Measurements from ENCODE around the gene POLN. TPM values are rescaled to one million over a fixed set of nuclear protein-coding genes. Genes with fewer than 3 reads are reported as not detected.

The POLN gene
- polyA plus RNA-seq, 4 donors: 1.4 to 5.4 (median 3.6) TPM

DNA sequence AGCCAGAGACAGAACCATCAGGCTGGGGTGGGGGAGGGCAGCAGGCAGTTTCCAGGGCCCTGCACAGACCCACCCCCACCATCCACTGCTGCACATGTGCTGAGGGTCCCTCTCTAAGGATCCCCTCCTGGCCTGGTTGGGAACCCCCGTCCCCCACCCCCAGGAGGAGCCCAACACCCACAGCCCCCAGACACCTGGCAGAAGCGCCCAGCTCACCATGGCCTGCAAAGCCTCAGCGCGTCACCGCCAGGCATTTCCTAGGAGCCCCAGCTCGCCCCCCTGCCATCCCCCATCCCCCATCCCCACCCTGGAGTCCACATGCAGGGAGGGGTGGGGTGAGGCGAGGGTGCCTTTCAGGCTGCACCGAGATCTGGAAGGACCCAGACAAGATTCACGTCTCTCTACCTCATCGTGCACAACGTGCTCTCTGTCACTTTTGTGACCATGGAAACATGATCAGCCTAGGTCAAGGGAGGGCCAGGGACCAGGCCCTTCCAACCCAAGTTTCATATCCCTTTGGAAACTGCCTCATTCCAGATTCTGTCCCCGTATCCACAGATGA, 10.7 kb upstream of the POLN start:
- DNase-seq (ENCODE audit: low read depth in 4 of 4, low spot score in 2 of 4): no peak

DNA sequence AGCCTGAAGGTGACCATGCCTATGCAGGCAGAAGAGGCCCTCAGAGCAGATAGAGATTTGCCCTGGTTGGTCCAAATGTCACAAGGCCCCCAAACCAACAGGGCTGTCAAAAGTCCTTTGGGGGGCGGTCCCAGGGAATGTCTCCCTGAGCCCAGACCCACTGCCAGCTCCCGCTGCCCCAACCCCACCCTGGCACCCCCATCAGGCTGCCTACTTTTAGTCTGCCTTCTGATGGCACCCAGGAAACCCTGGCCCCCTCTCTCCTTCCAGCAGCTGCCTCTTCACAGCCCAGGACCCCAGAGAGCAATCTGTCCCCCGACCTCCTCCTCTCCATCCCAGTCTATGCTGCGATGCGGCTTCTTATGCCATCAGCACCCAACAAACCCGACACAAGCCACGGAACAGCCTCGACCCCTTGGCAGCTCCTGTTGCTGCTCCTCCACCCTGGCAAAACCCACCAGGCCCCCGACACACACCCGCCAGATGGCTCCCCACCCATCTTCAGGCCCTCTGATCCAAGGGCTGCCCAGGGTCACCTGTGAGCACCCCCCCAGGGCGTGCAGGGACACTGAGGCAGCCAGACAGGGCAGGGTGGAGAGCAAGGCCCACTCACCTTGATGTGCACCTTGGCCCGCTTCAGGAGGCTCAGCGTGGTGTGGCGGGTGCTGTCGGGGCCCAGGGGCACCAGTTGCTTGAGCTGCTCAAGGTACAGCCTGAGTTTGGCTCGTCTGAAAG, 10.0 kb upstream of the POLN start:
- no peak for DNase-seq (ENCODE audit: low read depth in 4 of 4, low spot score in 2 of 4)

DNA sequence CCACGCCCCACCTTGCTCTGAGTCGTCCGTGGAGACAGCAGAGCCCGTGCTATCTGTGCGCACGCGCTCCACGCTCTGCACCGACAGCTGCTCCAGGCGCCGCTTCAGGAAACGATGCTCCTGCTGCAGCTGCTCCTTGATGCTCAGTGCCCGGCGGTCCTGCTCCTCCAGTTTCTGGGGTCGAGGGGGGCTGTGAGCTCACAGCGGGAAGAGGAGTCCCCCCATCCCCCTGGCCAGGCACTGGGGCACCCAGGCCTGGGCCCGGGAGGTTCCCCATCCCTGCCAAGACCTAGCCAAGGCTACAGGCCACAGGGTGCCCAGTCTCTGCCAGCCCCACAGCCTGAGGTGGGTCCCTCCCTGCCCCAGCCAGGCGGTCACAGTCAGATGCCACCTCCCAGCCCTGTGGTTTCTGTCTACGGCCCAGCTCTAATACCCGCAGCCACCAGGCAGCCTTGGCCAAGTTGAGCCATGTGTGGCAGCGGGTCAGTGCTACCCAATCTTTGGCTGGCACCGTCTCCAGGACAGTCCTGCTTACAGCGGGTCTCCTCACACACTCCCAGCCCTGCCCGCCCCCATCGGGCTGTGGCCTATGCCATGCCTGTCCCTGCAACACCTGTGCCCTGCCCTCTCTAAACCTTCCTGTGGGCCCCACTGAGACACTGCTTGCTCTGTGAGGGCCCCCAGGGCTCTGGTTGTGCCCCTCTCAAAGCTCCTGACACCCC, 9.3 kb upstream of the POLN start:
- no peak for DNase-seq (ENCODE audit: low read depth in 4 of 4, low spot score in 2 of 4)

DNA sequence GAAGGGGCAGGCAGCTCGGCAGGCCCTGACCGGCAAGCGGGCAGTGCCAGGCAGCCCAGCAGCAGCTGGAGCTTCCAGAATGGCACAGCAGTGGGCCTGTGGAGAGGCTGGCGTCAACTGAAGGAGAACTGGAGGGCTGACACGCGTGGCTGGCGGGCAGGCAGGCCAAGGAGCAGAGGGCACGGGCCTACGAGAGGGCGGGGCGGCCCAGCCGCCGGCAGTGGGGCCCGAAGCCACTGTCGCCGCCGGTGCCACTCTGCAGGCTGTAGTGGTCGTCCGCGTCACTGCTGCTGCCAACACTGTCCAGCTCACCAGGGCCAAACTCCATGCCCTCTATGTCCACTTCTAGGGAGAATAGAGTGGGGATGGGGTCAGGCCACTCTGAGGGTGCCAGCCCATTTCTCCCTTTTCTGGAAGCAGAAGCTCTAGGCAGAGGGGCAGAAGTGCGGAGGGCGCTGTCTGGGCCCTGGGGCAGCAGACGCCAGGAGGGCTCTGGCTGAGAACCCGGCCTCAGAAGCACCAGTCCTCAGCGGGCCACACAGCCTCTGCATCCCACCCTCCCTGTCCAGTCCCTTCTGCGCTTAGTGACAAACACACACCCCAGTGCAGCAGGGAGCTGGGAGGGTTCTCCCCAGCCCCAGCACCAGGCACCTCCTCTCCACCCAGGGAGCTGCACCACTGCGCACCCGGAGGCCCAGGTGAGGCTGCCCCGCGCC, 8.6 kb upstream of the POLN start:
- DNase-seq (ENCODE audit: low read depth in 4 of 4, low spot score in 2 of 4): no peak

DNA sequence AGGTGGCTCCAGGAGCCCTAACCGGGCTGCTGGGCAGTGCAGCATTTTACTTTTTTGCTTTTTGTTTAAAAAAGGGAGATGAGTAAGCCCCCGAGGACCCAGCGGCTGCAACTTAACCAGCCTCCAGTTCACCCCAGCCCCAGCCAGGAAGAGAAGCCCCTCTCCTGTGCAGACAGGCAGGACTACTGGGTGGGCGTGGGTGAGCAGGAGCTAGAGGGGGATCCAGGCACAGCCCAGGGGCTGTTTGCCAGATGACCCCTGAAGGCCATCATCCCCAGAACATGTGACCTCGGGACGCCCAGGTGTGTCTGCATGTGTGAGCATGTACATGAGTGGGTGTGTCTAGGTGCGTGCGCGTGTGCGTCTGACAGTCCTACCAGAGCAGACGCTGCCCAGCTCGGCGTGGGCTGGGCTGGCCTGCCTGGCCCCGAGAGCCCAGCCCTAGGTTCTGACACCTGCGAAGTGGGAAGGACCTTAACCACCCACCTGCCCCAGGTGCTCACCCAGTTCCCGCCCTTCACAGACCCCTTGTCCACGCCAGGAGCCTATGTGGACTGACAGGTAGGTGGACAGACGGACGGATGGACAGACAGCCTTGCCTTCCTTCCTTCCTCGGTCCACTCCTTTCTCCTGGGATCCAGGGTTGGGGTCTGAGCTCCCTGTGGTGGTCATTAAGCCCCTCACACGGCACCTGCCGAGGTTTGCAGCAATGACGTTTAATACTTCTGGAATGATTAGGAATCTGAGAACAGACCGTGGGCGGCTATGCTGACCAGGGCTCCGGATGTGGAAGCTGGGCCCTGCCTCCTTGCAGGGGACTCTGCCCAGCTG, 7.8 kb upstream of the POLN start:
- DNase-seq (ENCODE audit: low read depth in 4 of 4, low spot score in 2 of 4): no peak

DNA sequence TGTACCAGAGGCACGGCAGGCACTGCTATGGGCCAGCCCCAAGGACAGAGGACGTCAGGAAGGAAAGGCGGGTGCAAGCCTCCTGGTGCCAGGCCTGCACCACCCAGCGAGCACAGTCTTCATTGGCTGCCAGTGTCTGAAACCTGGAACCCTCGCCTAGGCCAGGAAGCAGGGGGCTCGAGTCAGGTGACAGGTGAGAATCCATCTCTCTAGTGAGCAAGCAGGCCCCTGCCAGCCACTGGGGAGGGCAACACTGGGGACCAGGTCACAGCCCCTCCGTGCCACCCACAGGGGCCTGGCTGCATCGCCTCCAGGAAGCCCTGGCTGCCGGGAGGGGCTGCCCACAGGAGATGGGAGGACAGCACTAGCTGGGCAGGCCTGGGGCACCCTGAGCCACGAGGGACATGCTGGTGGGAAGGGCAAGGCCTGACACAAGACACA, 6.9 kb upstream of the POLN start:
- DNase-seq (ENCODE audit: low read depth in 4 of 4, low spot score in 2 of 4): no peak

DNA sequence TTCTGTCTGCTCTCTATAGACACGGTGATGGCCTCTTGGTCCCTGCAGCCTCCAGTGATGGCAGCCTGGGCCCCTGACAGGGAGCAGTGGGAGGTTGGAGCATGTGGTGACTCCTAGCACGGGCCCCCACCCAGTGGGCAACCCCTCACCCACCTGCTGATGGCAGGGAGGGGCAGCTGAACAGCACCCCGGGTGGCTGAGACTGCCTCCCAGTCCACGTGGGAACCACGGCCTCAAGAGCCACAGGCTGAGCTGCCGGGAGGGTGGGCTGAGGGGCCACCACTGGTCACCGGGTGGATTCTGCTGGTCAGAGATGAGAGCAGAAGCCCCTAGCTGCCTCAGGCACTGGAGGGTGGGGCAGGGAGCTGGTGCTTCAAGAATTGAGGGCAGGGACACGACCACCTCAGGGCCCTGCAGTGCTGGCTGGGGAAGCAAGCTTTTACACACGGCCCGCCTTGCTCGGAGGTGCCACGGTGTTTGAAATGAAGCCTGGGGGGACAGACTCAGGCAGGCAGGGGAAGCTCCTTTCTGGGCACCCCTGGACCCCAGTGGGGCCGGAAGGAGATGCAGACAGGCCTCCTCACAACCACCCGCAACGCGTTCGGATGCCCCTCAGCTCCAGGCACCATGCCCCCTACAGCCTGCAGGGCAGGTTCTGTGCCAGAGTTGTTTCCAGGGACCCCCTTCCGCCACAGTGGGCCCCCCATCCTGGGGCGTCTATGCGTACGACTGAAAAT, 6.3 kb upstream of the POLN start:
- no peak for DNase-seq (ENCODE audit: low read depth in 4 of 4, low spot score in 2 of 4)

DNA sequence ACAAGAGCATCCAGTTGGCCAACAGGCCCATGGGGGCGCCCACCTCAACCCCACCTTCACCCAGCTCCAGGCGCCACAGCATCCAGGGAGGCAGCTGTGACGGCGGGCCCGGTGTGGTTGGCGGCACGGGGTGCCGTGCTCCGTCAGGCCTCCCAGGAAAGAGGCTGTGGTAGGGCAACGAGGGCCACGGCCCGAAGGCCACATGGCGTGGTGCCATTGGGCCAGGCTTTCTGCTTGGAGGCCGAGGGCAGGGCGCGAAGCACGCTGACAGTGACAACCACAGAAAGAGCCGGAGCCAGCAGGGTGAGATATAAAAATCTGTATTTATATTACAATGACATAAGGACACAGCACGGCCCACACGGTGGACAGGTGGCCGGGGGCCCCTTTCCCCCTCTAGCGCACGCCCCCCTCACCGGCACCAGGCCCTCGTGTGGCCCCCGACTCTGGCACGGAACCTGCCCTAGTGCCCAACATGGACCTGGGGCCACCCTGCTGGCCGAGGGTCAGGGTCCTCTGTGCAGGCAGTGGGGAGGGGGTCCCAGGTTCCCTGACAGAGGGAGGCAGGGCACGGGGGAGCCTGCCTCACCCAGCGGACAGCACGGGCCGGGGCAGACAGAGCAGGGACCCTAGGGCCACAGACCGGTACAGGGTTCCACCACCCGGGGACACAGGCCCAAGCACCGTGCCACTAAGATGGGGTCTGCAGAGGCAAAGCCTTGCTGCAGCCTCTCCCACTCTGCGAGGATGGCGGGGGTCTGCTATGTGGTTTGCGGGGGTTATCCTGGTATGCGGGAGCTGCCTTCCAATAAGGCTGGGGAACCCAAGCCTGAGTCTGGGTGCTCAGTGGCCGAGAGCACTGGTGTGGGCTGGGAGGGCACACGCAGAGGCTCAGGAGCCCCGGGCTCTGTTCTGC, 5.5 kb upstream of the POLN start:
- no peak for DNase-seq (ENCODE audit: low read depth in 4 of 4, low spot score in 2 of 4)

DNA sequence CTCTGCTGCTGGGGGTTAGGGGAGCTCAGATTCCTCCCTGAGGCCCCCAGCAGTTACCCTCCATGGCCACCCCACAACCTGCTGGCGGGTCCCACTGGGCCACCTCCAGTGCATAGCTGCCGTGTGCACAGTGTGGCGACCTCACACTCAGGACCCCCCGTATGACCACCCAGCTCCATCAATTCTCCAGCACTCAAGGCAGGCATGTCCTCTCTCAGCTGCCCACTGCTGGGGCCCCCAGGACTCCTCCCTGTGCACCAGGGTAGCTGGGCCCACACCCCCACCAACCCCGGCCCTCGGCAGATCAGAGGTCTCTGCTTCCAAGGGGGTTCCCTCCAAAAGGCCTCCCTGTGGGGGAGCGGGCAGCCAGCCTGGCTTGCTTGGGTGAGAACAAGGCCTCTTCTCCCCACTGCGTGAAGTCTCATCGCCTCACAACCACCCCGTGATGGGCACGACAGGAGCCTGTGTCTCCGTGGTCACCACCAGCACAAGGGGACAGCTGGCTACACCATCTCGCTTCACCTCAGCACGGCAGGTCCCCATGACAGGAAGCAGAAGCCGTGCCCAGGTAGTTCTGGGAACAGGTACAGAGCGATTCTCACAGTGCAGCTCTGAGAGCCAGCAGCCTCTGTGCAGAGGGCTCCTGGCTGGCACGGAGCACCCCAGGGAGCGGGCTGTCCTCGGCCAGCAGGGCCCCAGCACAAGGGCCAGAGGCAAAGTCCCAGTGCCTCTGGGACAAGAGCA, 4.6 kb upstream of the POLN start:
- DNase-seq (ENCODE audit: low read depth in 4 of 4, low spot score in 2 of 4): no peak

DNA sequence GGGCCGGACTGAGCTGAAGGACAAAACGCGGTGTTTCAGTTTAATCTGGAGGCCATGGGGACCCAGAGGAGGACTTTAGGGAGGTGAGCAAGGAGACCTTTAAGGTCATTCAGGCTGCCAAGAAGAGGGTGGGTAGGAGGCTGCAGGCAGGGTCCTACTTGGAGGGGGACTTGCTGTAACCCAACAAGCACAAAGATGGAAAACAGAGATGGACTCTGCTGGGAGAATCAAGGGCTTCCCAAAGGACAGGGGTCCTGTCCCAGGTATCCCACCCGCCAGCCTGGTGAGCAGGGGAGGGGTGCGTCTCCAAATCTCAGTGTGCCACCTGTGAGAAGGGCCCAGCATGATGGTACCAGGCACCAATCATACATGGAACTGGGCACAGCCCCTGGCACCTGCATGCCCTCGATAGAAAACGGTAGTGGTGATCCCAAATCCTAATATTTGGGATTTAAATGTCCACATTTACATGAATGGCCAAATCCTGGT, 3.9 kb upstream of the POLN start:
- DNase-seq (ENCODE audit: low read depth in 4 of 4, low spot score in 2 of 4): no peak

DNA sequence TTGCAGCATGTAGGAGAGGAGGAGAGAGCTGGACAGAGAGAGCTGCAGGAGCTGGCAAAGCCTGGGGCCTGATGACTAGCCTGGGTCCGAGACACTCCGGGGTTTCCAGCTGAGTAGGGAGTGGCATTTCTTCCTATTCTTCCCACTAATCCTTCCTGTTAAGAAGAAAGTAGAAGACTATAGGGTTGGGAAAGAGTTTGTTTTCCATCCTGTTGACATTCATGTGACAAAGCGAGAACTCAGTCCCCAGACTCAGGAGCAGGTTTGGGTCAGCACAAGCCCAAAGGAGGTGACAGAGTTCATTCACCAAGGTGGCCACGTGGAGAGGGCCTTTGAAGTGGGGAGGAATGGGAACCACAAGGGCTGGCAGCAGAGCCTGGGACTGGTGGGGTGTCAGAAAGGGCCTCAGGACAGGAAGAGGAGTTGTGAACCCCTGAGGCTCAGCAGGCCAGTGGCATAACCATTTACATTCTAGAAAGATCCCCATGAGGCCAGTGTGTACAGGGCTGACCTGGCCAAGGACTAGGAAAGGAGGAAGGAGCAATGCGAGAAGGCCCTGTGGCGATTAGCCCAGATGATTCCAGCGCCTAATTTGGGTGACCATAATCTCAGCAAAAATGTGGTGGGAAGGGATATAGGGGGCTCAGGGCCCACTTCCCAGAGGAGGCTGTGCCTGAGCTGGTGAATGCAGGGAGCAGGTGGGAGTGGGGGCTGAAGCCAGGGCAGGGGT, 3.3 kb upstream of the POLN start:
- no peak for DNase-seq (ENCODE audit: low read depth in 4 of 4, low spot score in 2 of 4)

DNA sequence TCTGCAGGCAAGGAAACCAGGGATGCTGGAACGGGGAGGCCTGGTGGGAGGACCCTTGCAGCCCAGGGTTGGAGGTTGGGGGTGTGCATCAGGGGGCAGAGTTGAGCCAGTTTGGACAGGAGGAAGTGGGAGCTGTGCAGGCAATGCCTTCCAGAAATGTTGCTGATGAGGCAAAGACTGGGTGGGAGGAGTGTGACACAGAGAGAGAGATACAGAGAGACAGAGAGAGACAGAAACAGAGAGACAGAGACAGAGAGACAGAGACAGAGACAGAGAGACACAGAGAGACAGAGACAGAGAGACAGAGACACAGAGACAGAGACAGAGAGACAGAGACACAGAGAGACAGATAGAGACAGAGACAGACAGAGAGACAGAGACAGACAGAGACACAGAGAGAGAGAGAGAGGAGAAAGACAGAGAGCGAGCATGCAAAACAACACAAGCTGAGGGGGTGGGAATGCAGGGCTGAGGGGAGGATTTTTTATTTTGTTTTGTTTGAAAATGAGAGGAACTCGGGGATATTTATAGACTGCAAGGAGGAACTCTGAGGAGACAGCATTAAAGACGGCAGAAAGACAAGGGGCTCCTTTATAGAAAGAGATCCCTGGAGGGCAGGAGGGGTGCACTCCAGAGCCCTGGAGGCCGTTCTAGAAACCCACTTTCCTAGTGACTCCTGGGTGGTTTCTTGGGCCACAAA, 1.9 kb upstream of the POLN start:
- no peak for DNase-seq (ENCODE audit: low read depth in 4 of 4, low spot score in 2 of 4)

DNA sequence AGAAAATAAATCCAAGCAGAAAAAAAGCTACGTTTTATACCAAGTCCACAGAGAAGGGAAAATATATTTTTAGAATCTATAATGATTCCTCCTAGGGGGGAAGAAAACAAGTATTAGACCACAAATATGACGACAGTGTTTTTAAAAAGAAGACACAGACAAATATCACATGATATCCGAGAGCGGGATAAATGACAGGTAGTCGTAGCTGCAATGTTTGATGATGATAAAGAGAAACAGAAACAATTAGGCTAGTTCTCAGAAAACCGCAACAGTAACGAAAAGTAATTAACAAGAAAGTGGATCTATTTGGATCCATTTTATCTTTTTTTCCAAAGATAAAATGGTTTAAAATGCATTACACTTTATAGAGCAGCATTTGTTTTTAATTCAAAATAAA, 918 bp downstream of the POLN start:
- no peak for DNase-seq (ENCODE audit: low read depth in 4 of 4, low spot score in 2 of 4)

DNA sequence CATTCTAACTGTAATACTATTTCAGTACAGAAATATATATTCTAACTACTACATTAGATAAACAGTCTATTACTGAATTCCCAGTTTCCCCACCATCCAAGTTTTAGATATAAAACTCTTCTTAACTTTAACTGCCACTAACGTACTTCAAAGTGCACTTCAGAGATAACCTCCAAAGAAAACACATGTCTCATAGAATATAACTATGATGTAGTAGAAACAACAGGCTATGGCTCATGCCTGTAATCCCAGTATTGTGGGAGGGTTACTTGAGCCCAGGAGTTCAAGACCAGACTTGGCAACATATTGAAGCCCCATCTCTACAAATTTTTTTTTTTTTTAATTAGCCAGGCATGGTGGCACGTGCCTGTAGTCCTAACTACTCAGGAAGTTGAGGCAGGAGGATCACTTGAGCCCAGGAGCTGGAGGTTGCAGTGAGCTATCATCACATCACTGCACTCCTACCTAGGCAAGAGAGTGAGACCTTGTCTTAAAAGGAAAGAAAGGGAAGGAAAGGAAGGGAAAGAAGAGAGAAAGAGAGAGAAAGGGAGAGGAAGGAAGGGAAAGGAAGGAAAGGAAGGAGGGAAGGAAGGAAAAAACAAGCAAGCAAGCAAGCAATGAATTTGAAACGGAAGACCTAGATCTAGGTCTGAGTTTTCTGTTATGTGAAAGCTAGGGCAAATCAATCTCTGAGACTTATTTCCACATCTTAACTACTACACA, 4.8 kb downstream of the POLN start:
- DNase-seq (ENCODE audit: low read depth in 4 of 4, low spot score in 2 of 4): no peak

DNA sequence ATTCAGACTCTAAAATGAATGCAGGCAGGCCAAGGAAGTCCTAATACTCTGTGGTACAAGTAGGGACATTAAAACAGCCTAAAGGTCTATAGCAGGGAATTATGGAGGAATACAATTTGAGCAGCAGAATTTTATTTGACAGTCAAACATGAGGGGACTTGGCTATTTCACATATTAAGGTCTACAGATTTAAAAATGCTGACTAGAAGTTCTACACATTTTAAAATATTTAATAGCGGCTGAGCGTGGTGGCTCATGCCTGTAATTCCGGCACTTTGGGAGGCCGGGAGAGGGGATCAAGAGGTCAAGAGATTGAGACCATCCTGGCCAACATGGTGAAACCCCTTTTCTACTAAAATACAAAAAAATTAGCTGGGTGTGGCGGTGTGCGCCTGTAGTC, 10.8 kb downstream of the POLN start:
- DNase-seq (ENCODE audit: low read depth in 4 of 4, low spot score in 2 of 4): no peak

DNA sequence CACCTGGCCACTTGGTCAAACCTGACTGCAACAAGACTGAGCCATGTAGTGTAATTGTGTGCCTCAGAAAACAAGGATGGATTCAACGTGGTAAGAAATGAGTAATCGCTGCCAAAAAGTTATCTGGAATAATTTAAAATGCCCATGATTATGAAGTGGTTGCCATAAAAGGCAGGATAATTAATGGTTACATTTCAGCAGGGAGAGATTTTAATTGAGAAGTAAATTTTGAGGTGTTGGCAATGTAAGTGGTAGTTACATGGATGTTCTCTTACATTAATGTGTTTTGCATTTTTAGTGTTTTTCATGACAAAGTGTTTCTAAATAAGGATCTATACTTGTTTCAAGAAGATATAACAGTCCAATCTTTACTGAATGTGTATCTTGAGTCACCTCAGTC, 15.7 kb downstream of the POLN start:
- DNase-seq (ENCODE audit: low read depth in 4 of 4, low spot score in 2 of 4): no peak
